ENCODE results near the gene CENPE.

DNA sequence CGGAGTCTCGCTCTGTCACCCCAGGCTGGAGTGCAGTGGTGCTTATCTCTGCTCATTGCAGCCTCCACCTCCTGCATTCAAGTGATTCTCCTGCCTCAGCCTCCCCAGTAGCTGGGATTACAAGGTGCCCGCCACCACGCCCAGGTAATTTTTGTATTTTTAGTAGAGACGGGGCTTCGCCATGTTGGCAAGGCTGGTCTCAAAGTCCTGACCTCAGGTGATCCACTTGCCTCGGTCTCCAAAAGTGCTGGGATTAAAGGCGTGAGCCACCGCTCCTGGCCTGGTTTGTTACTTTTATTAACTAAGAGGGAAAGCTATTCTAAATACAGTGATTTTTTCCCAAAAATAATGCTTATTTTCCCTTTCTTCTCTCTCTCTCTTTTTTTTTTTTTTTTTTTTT is 866 bp upstream of the CENPE start:
- no peak for TF ChIP-seq POLR2A (IDR thresholded peaks at IDR 0.05; ENCODE audit: low read depth, low read length)
- TF ChIP-seq, protein P1, sequence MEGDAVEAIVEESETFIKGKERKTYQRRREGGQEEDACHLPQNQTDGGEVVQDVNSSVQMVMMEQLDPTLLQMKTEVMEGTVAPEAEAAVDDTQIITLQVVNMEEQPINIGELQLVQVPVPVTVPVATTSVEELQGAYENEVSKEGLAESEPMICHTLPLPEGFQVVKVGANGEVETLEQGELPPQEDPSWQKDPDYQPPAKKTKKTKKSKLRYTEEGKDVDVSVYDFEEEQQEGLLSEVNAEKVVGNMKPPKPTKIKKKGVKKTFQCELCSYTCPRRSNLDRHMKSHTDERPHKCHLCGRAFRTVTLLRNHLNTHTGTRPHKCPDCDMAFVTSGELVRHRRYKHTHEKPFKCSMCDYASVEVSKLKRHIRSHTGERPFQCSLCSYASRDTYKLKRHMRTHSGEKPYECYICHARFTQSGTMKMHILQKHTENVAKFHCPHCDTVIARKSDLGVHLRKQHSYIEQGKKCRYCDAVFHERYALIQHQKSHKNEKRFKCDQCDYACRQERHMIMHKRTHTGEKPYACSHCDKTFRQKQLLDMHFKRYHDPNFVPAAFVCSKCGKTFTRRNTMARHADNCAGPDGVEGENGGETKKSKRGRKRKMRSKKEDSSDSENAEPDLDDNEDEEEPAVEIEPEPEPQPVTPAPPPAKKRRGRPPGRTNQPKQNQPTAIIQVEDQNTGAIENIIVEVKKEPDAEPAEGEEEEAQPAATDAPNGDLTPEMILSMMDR (conservative IDR thresholded peaks at IDR 0.05; ENCODE audit: low read depth, low read length): no peak
- no peak for TF ChIP-seq SMC3 (IDR thresholded peaks at IDR 0.05; ENCODE audit: low read depth, low read length)
- TF ChIP-seq RAD21 (IDR thresholded peaks at IDR 0.05; ENCODE audit: low read length): no peak
- TF ChIP-seq FOS (IDR thresholded peaks at IDR 0.05; ENCODE audit: low read depth, low read length): no peak
- no peak for TF ChIP-seq MAZ (IDR thresholded peaks at IDR 0.05; ENCODE audit: borderline replicate concordance, low read depth, low read length)
- TF ChIP-seq MAFK (IDR thresholded peaks at IDR 0.05; ENCODE audit: low read depth, low read length): no peak
- TF ChIP-seq RCOR1 (IDR thresholded peaks at IDR 0.05; ENCODE audit: insufficient replicate concordance, low read length): no peak
- TF ChIP-seq, protein P2, sequence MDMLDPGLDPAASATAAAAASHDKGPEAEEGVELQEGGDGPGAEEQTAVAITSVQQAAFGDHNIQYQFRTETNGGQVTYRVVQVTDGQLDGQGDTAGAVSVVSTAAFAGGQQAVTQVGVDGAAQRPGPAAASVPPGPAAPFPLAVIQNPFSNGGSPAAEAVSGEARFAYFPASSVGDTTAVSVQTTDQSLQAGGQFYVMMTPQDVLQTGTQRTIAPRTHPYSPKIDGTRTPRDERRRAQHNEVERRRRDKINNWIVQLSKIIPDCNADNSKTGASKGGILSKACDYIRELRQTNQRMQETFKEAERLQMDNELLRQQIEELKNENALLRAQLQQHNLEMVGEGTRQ (IDR thresholded peaks at IDR 0.05; ENCODE audit: low read depth, low read length): no peak
- TF ChIP-seq MXI1 (IDR thresholded peaks at IDR 0.05; ENCODE audit: borderline replicate concordance, low read depth, low read length): no peak
- no peak for TF ChIP-seq RFX5 (IDR thresholded peaks at IDR 0.05; ENCODE audit: low read depth, low read length)
